Skeletal muscle cell (primary cell): ENCODE results near the gene SQSTM1.

Experiments used
- DNase-seq: peaks from one replicate; pipeline ENCODE4 v3.0.0-alpha.2; 2010; ENCODE audit warnings: low read depth
- H3K4me3 ChIP-seq: 2 replicates; pipeline ENCODE4 v1.5.1; 2011; ENCODE audit warnings: low read depth, mild to moderate bottlenecking, control low read depth, low read length, moderate library complexity

Gene SQSTM1

GRCh38 chr5:179837076-179838011, 16.6 kb downstream of the SQSTM1 start:
- no peak for DNase-seq
- H3K4me3 ChIP-seq = no peak overlapping the region

DNA sequence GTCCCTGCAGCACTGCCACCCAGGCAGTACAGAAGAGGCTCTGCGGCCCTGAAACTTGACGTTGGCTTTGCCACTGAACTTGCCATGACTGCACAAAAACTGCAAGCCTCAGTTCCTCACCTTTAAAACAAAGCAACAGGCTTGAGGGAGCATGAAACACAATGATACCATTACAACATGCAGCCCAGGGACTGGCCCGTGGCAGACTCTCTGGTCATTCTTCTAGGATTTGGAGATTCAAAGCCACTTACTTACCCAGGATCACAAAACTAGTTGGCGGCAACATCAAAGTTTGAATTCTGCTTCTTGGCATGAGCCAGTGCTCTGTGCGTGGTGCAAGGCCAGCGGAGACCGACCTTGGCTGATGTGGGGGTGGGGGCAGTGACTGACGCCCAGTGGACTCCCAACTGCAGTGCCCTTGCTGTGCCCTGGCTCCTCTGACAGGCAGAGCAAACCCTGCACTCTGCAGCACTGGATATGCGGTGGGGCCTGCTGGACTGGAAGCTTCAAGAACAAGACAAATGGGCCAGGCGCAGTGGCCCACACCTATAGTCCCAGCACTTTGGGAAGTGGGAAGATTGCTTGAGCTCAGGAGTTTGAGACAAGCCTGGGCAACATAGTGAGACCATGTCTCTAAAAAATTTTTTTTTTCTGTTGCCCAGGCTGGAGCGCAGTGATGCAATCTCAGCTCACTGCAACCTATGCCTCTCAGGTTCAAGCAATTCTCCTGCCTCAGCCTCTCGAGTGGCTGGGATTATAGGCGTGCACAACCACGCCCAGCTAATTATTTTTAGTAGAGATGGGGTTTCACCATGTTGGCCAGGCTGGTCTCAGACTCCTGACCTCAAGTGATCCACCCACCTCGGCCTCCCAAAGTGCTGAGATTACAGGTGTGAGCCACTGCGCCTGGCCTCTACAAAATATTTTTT, 18.9 kb downstream of the SQSTM1 start:
- no peak overlapping the region for H3K4me3 ChIP-seq
- no peak for DNase-seq

GRCh38 chr5:179840321-179840720, 19.6 kb downstream of the SQSTM1 start:
- DNase-seq = no peak
- no peak overlapping the region for H3K4me3 ChIP-seq

- no peak for DNase-seq
- no peak overlapping the region for H3K4me3 ChIP-seq
Observed at GRCh38 chr5:179840766-179841165, 20.1 kb downstream of the SQSTM1 start.

DNA sequence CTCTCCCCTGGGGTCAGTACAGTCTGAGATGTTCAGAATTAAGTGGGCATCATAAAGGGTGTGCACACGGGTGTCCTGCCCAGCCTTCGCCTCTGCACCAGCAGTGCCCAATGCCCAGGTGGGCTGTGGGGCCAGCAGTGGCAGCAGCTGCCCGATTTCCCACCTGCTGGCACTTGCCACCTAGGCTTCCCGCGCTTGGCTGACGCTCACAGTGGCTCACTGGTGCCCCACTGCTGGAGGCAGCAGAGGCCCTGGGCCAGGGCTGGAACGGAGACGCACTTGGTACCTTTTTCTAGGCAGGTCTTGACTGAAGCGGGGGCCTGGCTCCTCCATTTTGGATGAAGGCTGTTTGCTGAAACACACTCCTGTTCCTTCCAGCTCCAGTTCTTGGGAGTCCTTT, 20.9 kb downstream of the SQSTM1 start:
- no peak overlapping the region for H3K4me3 ChIP-seq
- DNase-seq = no peak

DNA sequence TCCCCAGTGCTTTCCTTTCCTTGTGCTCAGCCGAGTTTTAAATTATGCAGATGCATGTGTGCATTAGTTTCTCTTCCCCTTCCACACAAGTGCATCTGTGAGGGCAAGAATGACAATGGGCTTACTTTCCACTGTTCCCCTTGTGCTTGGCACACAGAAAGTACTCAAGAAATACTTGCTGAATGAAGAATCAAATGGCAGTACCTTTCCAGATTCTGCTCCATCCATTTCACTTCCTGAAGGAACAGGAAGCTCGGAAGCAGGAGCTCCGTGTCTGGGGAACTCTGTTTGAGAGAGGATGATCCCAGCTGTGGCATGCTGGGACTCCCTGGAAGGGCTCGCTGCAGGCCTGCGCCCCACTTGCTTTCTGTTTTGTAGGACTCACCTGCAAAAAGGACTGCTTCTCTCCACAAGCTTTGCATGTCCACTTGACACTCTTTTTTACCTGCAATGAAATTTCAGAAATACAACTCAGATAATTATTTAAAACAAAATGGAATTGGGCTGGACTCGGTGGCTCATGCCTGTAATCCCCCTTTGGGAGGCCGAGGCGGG, 32.4 kb downstream of the SQSTM1 start:
- DNase-seq = no peak
- H3K4me3 ChIP-seq = no peak overlapping the region

DNA sequence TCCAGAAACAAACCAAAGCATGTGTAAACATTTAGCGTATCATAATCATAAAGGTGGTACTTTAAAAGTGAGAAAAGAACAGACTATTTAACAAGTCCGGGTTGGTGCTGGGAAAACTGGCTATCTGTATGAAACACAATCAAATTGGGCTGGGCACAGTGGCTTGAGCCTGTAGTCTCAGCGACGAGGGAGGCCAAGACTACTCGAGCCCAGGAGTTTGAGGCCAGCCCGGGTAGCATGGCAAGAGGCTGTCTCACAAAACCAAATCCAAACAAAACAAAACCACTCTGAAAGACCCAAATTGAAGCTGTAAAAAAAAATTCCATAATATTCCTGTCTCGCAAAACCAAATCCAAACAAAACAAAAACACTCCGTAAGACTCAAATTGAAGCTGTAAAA, 33.7 kb downstream of the SQSTM1 start:
- DNase-seq = no peak
- no peak overlapping the region for H3K4me3 ChIP-seq

- DNase-seq = no peak
Observed at GRCh38 chr5:179858241-179858585, 37.5 kb downstream of the SQSTM1 start.

GRCh38 chr5:179858586-179859427, 38.1 kb downstream of the SQSTM1 start, which contains the start of gene MRNIP:
Gene MRNIP, minus strand, starts transcription at chr5:179858817. Its CDS starts 21 bp downstream, at chr5:179858796.
- DNase-seq = peak; percentile 80
- H3K4me3 ChIP-seq = peak within 1 kb of the TSS; percentile 65

More at GRCh38 chr5:179858241-179858585, 37.5 kb downstream of the SQSTM1 start:
- H3K4me3 ChIP-seq = peak overlapping the region; percentile 65

GRCh38 chr5:179860301-179860700, 39.6 kb downstream of the SQSTM1 start:
- no peak for DNase-seq
- no peak overlapping the region for H3K4me3 ChIP-seq

DNA sequence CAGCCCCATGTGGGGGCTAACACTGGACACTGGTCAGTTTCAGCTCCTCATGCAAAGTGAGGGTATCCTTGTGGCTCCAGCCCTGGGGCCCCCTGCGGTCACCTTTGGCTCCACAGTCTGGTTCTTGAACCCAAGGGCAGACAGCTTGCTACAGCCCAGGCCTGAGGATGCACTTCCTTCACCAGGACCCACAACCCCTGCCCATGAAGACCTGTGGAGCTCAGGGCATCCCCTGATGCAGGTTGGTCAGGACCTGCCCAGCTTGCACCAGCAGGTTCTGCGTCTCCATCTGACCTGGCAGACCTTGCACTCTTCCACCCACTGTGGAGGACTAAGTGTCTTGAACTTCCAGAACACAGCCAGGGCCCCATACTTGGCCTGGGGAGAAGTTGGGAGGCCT, 41.6 kb downstream of the SQSTM1 start:
- DNase-seq = no peak
- no peak overlapping the region for H3K4me3 ChIP-seq

DNA sequence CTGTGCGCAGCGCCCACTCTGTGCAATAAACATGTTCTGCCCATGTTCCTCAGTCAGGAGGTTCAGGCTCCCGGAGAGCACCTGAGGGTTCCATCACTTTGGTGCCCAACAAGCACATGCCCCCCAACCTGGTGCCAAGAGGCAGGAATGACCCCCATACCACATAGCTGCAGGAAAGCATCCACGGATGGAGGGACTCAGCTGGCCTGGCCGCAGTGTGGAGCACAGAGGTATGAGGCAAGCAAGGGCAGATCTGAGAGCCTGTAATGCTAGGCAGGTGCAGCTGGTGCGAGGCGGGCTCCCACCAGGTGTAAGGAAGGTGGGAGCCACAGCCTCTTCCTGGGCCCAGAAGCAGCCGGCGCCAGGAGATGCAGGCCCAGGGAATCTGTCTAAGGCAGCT, 42.2 kb downstream of the SQSTM1 start:
- no peak for DNase-seq
- H3K4me3 ChIP-seq = no peak overlapping the region

- no peak for DNase-seq
- H3K4me3 ChIP-seq = no peak overlapping the region
Observed at GRCh38 chr5:179863449-179864085, 42.9 kb downstream of the SQSTM1 start.

DNA sequence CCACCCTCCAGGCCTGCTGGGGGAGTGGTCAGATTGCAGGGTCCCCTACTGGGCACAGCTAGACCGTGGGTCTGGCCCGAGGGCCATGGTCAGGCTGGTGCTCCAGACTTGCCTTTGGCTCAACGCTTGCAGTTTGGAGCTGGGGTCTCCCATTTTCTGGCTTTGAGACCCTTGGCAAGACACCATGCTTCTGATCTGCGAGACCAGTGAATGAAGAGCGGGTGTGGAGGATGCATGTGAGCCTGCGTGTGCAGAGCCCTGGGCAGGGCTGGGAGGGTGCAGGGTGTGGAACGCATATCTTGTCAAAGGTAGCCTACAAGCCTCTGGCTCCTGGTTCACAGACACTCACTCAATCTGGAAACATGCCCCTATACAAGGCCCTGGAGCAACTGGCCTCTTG, 44.0 kb downstream of the SQSTM1 start:
- no peak for DNase-seq
- no peak overlapping the region for H3K4me3 ChIP-seq

GRCh38 chr5:179865491-179866240, 45.0 kb downstream of the SQSTM1 start:
- no peak overlapping the region for H3K4me3 ChIP-seq
- DNase-seq = no peak

DNA sequence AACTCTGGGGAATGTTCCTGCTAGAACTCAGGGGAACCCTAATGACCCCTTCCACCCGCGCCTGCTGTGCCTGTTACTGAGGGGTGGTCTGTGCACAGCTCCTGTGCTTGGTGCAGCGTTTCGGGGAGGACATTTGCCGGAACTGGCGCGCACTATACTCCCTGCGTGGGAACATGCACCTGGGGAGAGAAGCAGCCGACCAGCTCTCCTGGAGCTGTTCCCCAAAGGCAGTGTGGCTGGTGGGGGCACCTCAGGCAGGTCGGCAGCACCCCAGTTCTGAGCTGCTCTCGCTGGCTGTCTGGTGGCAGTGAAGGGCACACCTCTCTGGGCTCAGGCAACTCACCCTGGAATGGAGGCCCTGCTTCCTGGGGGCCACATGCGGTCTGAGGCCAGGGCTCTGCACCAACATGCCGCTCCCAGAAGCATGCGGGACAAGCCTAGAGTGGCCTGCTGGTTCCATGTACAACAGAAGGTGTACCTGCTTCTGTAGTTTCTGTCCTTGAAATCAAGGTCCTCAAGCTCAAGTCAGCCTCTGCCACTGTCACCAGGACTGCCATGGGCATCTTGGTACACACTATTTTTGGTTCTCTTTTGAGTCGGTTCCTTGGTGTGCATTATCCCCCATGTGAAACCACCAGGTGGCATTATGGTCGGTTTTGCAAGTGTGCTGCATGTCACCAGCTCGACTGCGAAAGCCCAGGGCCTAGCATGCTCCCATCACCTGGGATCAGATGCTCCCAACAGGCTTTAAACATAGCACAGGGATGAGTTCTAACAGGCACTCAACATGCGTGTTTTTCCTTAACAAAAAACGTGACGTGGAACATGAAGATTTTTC, 45.8 kb downstream of the SQSTM1 start:
- DNase-seq = no peak
- H3K4me3 ChIP-seq = no peak overlapping the region

- DNase-seq = no peak
- H3K4me3 ChIP-seq = no peak overlapping the region
Observed at GRCh38 chr5:179867079-179867465, 46.4 kb downstream of the SQSTM1 start.
